IPS-NIHi11 (cell line): ENCODE results near the gene CLN3.
"Not testable (repeated sequence)": the region's sequence is repeated elsewhere in the genome, so short reads cannot be mapped to it uniquely, and the experiment has no call there.

Experiments used
- DNase-seq: peaks from one replicate; pipeline ENCODE4 v3.0.0; 2012; ENCODE audit warnings: mixed read lengths, low spot score

CLN3 gene

DNA sequence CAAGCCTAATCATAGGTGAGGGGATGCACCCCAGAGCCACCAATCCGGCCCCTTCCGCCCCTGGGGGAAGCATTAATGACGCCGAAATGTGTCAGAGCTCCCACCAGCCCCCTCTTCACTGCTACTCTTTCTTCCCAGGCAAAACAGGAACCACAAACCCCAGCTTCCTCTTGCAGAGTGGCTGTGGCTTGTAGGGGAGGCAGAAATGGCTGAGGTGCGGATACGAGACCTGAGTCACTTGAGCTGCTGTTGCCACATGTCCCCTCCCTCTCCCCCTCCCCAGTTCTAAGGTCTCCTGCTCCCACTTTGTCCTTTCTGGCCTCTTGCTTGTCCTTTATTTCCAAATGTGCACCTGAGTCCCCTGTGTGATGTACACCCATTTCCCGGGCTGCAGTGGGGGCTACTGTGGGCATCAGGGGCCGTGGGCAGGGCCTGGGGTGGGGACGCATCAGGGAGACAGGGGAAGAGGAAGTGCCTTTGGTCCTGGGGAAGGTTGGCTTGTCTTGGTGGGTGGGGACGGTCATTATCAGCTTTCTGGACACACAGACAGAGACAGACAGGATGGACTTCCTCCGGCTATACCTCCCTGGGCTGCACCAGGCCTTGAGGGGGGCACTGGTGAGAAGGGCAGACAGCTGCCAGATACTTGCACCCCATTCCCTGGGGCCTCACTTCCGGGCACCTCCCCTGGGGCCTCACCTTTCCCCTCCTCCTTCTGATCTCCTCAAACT, 2.4 kb upstream of the CLN3 start, which contains the start of gene APOBR:
Gene APOBR (plus strand): TSS at position 523 of the 731 bp plus-strand sequence. CDS start 39 bp downstream, at position 562.
- no peak for DNase-seq

DNA sequence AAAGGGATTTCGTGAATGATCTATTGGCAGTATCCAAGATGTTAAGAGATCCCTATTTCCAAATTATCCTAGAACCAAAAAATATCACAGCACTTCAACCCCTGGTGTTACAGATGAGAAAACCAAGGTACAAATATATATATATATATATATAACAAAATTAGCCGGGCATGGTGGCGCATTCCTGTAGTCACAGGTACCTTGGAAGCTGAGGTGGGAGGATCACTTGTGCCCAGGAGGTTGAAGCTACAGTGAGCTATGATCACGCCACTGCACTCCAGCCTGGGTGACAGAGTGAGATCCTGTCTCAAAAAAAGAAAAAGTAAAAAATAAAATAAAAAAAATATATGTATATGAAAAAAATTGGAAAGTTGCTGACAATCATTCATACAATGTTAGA, 637 bp upstream of the CLN3 start:
- DNase-seq = no peak

GRCh38 chr16:28491230-28491969, 474 bp downstream of the CLN3 start:
- DNase-seq = peak; percentile 67

- DNase-seq = no peak
These were observed 5.6 kb downstream of the CLN3 start for GRCh38 chr16:28486266-28486665.

DNA sequence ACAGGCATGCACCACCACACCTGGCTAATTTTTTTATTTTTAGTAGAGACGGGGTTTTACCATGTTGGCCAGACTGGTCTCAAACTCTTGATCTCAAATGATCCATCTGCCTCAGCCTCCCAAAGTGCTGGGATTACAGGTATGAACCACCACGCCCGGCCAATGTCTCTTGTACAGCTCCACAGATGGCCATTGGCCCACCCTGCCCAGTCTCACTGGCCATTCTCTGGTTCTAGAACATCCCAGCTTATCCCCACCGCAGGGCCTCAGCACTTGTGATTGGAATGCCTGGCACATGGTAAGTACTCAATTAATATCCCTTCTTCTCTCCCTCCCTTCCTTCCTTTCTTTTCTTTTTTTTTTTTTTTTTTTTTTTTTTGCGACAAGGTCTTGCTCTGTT, 8.5 kb downstream of the CLN3 start:
- DNase-seq = not testable (repeated sequence)

DNA sequence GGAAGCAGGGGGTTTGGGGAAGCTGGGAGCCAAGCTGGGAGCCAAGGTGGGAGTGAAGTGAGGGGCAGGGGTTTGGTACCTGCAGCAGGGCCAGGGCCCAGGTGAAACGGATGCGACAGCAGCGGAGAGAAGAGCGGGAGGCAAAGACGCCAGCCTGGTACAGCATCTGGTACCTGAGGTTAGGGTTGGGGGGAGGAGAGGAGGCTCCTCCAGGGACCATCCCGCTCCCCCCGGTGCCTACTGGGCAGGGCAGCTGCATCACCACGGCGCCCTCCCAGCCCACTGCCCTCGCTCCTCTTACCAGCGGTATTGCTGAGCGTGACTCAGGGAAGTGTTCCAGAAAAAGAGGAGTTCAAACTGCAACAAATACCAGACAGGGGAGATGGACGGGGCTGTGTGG, 9.8 kb downstream of the CLN3 start:
- DNase-seq = no peak

DNA sequence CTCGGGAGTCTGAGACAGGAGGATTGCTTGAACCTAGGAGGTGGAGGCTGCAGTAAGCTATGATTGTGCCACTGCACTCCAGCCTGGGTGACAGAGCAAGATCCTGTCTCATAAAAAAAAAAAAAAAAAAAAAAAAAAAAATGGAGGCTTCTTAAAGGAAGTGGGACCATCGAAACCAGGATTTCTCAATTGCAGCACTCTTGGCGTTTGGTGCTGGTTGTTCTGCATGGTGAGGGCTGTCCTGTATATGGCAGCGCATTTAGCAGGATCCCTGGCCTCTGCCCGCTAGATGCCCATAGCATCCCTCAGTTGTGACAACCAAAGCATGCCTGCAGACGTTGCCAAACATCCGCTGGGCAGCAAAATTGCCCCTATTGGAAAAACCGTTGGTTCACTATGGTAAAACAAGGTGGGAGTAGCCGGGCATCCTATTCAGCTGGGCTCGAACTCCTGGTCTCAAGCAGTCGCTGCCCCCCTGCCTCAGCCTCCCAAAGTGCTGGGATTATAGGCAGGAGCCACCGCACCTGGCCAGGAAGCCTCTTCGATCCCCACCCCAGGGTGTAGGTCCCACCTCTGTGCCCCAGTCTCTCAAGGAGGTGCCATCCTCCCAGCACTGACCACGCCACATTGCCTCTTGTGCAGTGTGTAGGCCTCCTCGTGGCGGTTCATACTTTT, 13.2 kb downstream of the CLN3 start:
- DNase-seq = no peak

- no peak for DNase-seq
These were observed 14.5 kb downstream of the CLN3 start for GRCh38 chr16:28477311-28477920.

- no peak for DNase-seq
These were observed 16.7 kb downstream of the CLN3 start for GRCh38 chr16:28475221-28475620.

DNA sequence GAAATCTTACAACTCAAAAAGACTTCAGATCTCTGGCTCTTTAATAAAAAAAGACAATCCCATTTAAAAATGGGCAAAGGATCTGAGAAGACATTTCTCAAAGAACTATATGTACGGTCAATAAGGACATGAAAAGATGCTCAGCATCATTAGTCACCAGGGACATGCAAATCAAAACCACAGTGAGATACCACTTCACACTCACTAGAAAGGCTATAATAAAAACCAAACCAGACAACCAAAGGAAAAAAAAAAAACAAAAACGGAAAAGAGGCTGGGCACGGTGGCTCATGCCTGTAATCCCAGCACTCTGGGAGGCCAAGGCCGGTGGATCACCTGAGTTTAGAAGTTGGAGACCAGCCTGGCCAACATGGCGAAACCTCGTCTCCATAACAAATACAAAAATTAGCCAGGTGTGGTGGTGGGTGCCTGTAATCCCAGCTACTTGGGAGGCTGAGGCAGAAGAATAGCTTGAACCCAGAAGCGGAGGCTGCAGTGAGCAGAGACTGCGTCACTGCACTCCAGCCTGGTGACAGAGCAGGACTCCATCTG, 18.1 kb downstream of the CLN3 start:
- DNase-seq = no peak

DNA sequence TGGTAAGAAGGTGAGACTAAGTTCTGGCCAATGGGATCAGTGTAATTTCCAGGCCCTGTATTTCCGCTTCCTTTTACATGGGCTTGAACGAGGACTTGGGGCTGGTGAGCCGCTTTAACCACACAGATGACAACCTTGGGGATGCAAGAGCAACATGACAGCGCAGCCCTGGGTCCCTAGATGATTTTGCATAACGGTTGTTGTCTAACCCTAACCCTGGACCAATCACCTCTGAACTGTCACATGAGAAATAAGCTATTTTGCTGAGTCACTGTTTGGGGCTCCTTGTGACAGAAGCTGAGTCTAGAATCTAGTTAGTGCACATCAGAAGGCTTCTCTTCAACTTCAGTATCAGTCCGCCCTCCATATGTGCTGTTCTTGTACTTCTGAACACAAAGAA, 44.8 kb downstream of the CLN3 start:
- not testable (repeated sequence) for DNase-seq

- DNase-seq = not testable (repeated sequence)
These were observed 45.5 kb downstream of the CLN3 start for GRCh38 chr16:28446388-28446787.

DNA sequence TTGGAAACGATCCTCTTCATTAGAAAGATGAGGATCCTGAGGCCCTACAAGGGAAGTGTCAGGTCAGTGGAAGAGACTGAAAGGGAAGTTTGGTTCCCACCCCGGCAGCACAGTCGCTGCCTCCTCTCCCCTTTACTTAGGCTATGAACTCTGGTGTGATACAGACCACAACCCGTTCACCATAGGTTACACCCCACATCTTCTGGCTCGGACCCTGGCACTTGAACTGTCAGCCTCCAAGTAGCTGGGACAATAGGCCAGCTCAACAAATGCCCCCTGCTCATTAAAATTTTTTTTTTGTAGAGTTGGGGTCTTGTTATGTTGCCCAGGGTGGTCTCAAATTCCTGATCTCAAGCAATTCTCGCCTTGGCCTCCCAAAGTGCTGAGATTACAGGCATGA, 47.9 kb downstream of the CLN3 start:
- DNase-seq = not testable (repeated sequence)

- DNase-seq = not testable (repeated sequence)
These were observed 53.0 kb downstream of the CLN3 start for GRCh38 chr16:28438899-28439298.

DNA sequence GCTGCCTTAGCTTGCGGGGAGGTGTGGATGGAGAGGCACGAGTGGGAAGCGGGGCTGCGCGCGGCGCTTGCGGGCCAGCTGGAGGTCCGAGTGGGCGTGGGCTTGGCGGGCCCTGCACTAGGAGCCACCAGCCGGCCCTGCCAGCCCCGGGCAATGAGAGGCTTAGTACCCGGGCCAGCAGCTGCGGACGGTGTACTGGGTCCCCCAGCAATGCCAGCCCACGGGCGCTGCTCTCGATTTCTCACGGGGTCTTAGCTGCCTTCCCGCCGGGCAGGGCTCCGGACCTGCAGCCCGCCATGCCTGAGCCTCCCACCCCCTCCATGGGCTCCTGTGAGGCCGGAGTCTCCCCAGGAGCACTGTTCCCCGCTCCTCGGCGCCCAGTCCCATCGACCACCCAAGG, 56.5 kb downstream of the CLN3 start:
- DNase-seq = not testable (repeated sequence)
